SK-N-SH (cell line): ENCODE data around the gene TAOK2. TPM values are rescaled to one million over a fixed set of nuclear protein-coding genes. Genes with fewer than 3 reads are reported as not detected.

Experiments
- CTCF ChIA-PET: fragments of 300-600, 350-600 bp; formaldehyde crosslinking; extraction: SDS; loops from one replicate; lab custom pipeline; 2021; lab: Yijun Ruan, JAX
- POLR2A ChIA-PET: fragments of 350-600 bp; sonication (Branson Sonifier 250); formaldehyde crosslinking; extraction: SDS; loops from one replicate; lab custom pipeline; 2020; ENCODE audit warnings: antibody characterized with exemption, inconsistent platforms; lab: Yijun Ruan, JAX
- DNase-seq: peaks from one replicate; pipeline ENCODE4 v3.0.0; 2012
- H2AFZ ChIP-seq: fragments of 200-600 bp; sonication (generic); 2 replicates; pipeline ENCODE4 v1.8.1; 2016; ENCODE audit warnings: antibody characterized with exemption, mild to moderate bottlenecking, low read depth
- H3F3A ChIP-seq: fragments of 200-600 bp; sonication (generic); replicated peaks from 2 replicates; pipeline ENCODE3; 2016; ENCODE audit warnings: antibody characterized with exemption, mild to moderate bottlenecking; ENCODE audit not compliant: insufficient read depth
- H3K27ac ChIP-seq, 2 experiments: fragments of 200-500 bp in 1 of 2; fragments of 200-600 bp in 1 of 2; sonication (Bioruptor generic) in 1 of 2; sonication (generic), shearing (Covaris generic) in 1 of 2; 2 replicates each; pipeline versions ENCODE4 v1.5.1 to v1.6.1; 2014 to 2016; ENCODE audit warnings: low read depth in 2 of 2, inconsistent platforms in 1 of 2, low read length in 1 of 2, mild to moderate bottlenecking in 1 of 2, mixed read lengths in 1 of 2
- H3K27me3 ChIP-seq: fragments of 200-600 bp; sonication (generic), shearing (Covaris generic); 2 replicates; pipeline ENCODE4 v1.6.1; 2016; ENCODE audit warnings: mixed run types; ENCODE audit not compliant: insufficient read depth
- H3K36me3 ChIP-seq, 2 experiments: fragments of 200-500 bp in 1 of 2; fragments of 200-600 bp in 1 of 2; sonication (Bioruptor generic) in 1 of 2; sonication (generic) in 1 of 2; replicated peaks in 1 of 2; 2 replicates each; pipeline versions ENCODE3 to v1.5.1; 2014 to 2016; ENCODE audit warnings: low read length in 1 of 2, mild to moderate bottlenecking in 1 of 2; ENCODE audit not compliant: insufficient read depth in 2 of 2, control insufficient read depth in 1 of 2
- H3K4me1 ChIP-seq, 2 experiments: fragments of 200-500 bp in 1 of 2; fragments of 200-600 bp in 1 of 2; sonication (Bioruptor generic) in 1 of 2; sonication (generic), shearing (Covaris generic) in 1 of 2; 2 replicates each; pipeline versions ENCODE4 v1.5.1 to v1.6.1; 2014 to 2016; ENCODE audit warnings: low read depth in 1 of 2, low read length in 1 of 2, mixed run types in 1 of 2; ENCODE audit not compliant: insufficient read depth in 2 of 2, control insufficient read depth in 1 of 2
- H3K4me2 ChIP-seq: fragments of 200-600 bp; sonication (generic), shearing (Covaris generic); 2 replicates; pipeline ENCODE4 v1.6.1; 2017; ENCODE audit warnings: mixed run types
- H3K4me3 ChIP-seq, 2 experiments: fragments of 200-500 bp in 1 of 2; fragments of 200-600 bp in 1 of 2; sonication (Bioruptor generic) in 1 of 2; sonication (generic), shearing (Covaris generic) in 1 of 2; 2 replicates each; pipeline versions ENCODE4 v1.5.1 to v1.8.1; 2014 to 2016; ENCODE audit warnings: low read depth in 2 of 2, inconsistent platforms in 1 of 2, low read length in 1 of 2, mild to moderate bottlenecking in 1 of 2, mixed read lengths in 1 of 2, moderate library complexity in 1 of 2
- H3K79me2 ChIP-seq: fragments of 200-600 bp; sonication (generic); 2 replicates; pipeline ENCODE4 v1.8.1; 2017; ENCODE audit warnings: mild to moderate bottlenecking; ENCODE audit not compliant: insufficient read depth
- H3K9ac ChIP-seq: fragments of 200-600 bp; sonication (generic); 2 replicates; pipeline ENCODE4 v1.6.1; 2017; ENCODE audit warnings: mixed run types
- H3K9me2 ChIP-seq: fragments of 200-600 bp; sonication (generic); 2 replicates; pipeline ENCODE4 v1.6.1; 2017; ENCODE audit warnings: mixed run types
- H3K9me3 ChIP-seq: fragments of 200-600 bp; sonication (generic); 2 replicates; pipeline ENCODE4 v1.6.1; 2017; ENCODE audit warnings: mixed run types, mild to moderate bottlenecking, moderate library complexity
- H4K20me1 ChIP-seq: fragments of 200-600 bp; sonication (generic); 2 replicates; pipeline ENCODE4 v1.6.1; 2017; ENCODE audit warnings: mild to moderate bottlenecking, mixed run types; ENCODE audit not compliant: insufficient read depth
- CHD2 ChIP-seq: fragments of 150-350 bp; IDR thresholded peaks from 2 replicates; pipeline ENCODE4 v1.6.1; 2018; ENCODE audit warnings: low read length; ENCODE audit not compliant: partially characterized antibody
- CTCF ChIP-seq: fragments of 200-600 bp; sonication (generic); IDR thresholded peaks from 2 replicates; pipeline ENCODE4 v1.6.1; 2017; ENCODE audit warnings: antibody characterized with exemption, mild to moderate bottlenecking, moderate library complexity
- ELF1 ChIP-seq: IDR thresholded peaks from 2 replicates; pipeline ENCODE4 v1.4.0; 2012
- EZH2phosphoT487 ChIP-seq: fragments of 200-600 bp; sonication (generic); IDR thresholded peaks from 2 replicates; pipeline ENCODE4 v1.6.1; 2017; ENCODE audit warnings: low read depth, mixed run types, mild to moderate bottlenecking, antibody characterized with exemption, moderate library complexity, borderline replicate concordance
- FOXM1 ChIP-seq: IDR thresholded peaks from 2 replicates; pipeline ENCODE4 v1.4.0; 2012; ENCODE audit warnings: low read depth, mild to moderate bottlenecking
- GABPA ChIP-seq: IDR thresholded peaks from 2 replicates; pipeline ENCODE4 v1.4.0; 2012; ENCODE audit warnings: low read depth, mild to moderate bottlenecking
- JUND ChIP-seq: IDR thresholded peaks from 2 replicates; pipeline ENCODE4 v1.4.0; 2012
- MEF2A ChIP-seq: IDR thresholded peaks from 2 replicates; pipeline ENCODE4 v1.4.0; 2012; ENCODE audit warnings: low read depth, borderline replicate concordance
- RAD21 ChIP-seq: IDR thresholded peaks from 2 replicates; pipeline ENCODE4 v1.6.1; 2012; ENCODE audit warnings: mild to moderate bottlenecking, low read length
- REST ChIP-seq: IDR thresholded peaks from 2 replicates; pipeline ENCODE4 v1.6.1; 2012; ENCODE audit warnings: mild to moderate bottlenecking, low read depth, low read length, moderate library complexity
- RFX5 ChIP-seq: IDR thresholded peaks from 2 replicates; pipeline ENCODE4 v1.6.1; 2012; ENCODE audit warnings: mild to moderate bottlenecking, improper control_type of control experiment, low read length
- RXRA ChIP-seq: IDR thresholded peaks from 2 replicates; pipeline ENCODE4 v1.4.0; 2012; ENCODE audit warnings: low read depth, mild to moderate bottlenecking, borderline replicate concordance
- SMC3 ChIP-seq: IDR thresholded peaks from 2 replicates; pipeline ENCODE4 v1.6.1; 2012; ENCODE audit warnings: low read depth, low read length, improper control_type of control experiment
- TAF1 ChIP-seq: IDR thresholded peaks from 2 replicates; pipeline ENCODE4 v1.6.1; 2012; ENCODE audit warnings: low read depth, mild to moderate bottlenecking, low read length, moderate library complexity, borderline replicate concordance
- TEAD4 ChIP-seq: IDR thresholded peaks from 2 replicates; pipeline ENCODE4 v1.4.0; 2012; ENCODE audit warnings: mild to moderate bottlenecking, borderline replicate concordance; ENCODE audit not compliant: insufficient read depth
- WGBS: methylation state at CpG from one replicate; pipeline ENCODE4 v1.1.6; 2017; ENCODE audit warnings: low lambda C conversion rate; 5-methylcytosine and 5-hydroxymethylcytosine counted together
- polyA plus RNA-seq, 3 experiments: library from polyadenylated mRNA; depleted of rRNA; stranded (reverse); fragments of >200 nt; gene quantifications; 2 replicates each; pipeline ENCODE4 v1.2.3, GENCODE V29; 2012

Gene TAOK2
- polyA plus RNA-seq, 1 of the 3 experiments (the other 2 are of a cell fraction), result 21.9 TPM

- TF ChIP-seq REST, result no peak
- TF ChIP-seq MEF2A, result no peak
- peak; percentile 90 for TF ChIP-seq CTCF
- TF ChIP-seq, all 33 proteins: peak for 5
Measured at GRCh38 chr16:30032083-30032819, 58.6 kb downstream of the TAOK2 start (continued).

DNA sequence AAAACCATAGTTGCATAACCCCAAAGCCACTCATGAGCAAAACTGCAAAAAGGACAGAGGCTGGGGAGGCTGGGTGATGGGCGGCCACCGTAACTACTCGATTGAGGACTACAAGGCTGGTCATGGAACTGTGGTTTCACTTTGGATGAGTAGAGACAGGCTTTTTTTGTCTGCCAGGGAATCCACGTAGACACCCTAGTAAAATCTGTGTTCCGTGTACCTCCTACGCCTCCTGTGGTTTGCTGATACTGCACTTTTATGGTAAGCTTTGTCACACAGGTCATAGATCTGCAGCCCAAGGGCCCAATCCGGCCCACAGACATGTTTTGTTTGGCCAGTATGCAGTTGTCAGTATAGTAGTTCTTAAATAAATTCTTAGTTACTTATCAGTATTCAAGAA is 59.6 kb downstream of the TAOK2 start:
- no peaks in the 10 kb centered on the region for H3F3A ChIP-seq
- no peak for TF ChIP-seq SMC3
- TF ChIP-seq, all 33 proteins: peak for 0
- Histone ChIP-seq H3K79me2 (no peaks in the 10 kb centered on the region), H3K4me3 (no peak overlapping the region), H3K36me3 (no peaks in the 10 kb centered on the region), H3K9ac (no peak overlapping the region), H3K9me3 (no peaks in the 10 kb centered on the region), H3K27me3 (no peaks in the 10 kb centered on the region), H3K9me2 (no peaks in the 10 kb centered on the region), H2AFZ (no peak overlapping the region), H4K20me1 (no peaks in the 10 kb centered on the region), H3K4me2 (no peak overlapping the region), H3K4me1 (peaks cover 6 to 26% of the 10 kb centered on the region in 2 experiments; a peak in 2 of 4 replicates), H3K27ac (no peak overlapping the region)
- CTCF ChIA-PET, result interaction anchor here (0.9 to 3.9 kb wide), 12 partner anchors 7 to 225 kb away, joined by 3 to 43 read pairs (median 18); partner anchors contain the start of genes ASPHD1, C16orf92, MVP and SEZ6L2
- DNase-seq, result no peak
- 74% methylated on average over 7 of the region's 7 CpGs for WGBS
- POLR2A ChIA-PET, result interaction anchor here (1.4 kb wide), 1 partner anchor 20 kb away, joined by 4 read pairs; a partner anchor contains a TSS

DNA sequence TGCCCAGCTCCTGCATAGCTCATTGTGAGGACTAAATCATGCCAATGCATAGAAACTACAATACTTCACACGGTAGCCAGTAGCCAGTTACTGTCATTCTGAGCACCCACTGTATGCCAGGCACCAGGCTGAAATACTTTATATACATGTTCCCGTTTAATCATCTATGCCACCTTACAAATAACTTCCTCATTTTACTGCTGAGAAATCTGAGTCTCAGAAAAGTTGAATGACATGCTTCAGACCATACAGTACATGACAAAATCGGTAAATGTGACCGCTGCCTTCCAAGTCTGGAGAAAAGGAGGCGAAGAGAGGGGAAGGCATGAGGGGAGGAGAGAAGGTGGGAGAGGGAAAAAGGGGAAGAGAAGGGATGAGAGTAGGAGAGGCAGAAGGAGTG is 66.6 kb downstream of the TAOK2 start:
- Histone ChIP-seq H3K4me3 (no peak overlapping the region), H3K79me2 (no peaks in the 10 kb centered on the region), H4K20me1 (no peaks in the 10 kb centered on the region), H3K4me2 (no peak overlapping the region), H3K9me2 (no peaks in the 10 kb centered on the region), H3K9ac (no peak overlapping the region), H3K36me3 (no peaks in the 10 kb centered on the region), H3F3A (no peaks in the 10 kb centered on the region), H2AFZ (no peak overlapping the region), H3K27me3 (no peaks in the 10 kb centered on the region), H3K4me1 (no peaks in the 10 kb centered on the region), H3K27ac (no peak overlapping the region), H3K9me3 (no peaks in the 10 kb centered on the region)
- POLR2A ChIA-PET, result no interaction called here
- WGBS, result 66% methylated on average over 5 of the region's 5 CpGs
- CTCF ChIA-PET, result interaction anchor here (1.2 to 2.4 kb wide), 3 partner anchors 8 to 52 kb away, joined by 4 to 24 read pairs (median 8); partner anchors contain the start of gene TLCD3B
- no peak for DNase-seq
- TF ChIP-seq EZH2phosphoT487 (no peak), RFX5 (no peak), GABPA (no peak), REST (no peak), RAD21 (no peak), ELF1 (no peak), TAF1 (no peak), CHD2 (no peak), SMC3 (no peak), JUND (no peak), RXRA (no peak), FOXM1 (no peak), TEAD4 (no peak)
